Germinal center (tissue), 1 donor: Measurements from ENCODE around the gene SIRT1.
"Not testable (repeated sequence)": the region's sequence is repeated elsewhere in the genome, so short reads cannot be mapped to it uniquely, and the experiment has no call there.

Source experiments
- DNase-seq: peaks from one replicate; pipeline ENCODE4 v3.0.0; 2012; ENCODE audit warnings: mixed read lengths, low spot score

The SIRT1 gene

GRCh38 chr10:67965456-67965855 lies 81.0 kb downstream of the SIRT1 start:
- DNase-seq: no peak

DNA sequence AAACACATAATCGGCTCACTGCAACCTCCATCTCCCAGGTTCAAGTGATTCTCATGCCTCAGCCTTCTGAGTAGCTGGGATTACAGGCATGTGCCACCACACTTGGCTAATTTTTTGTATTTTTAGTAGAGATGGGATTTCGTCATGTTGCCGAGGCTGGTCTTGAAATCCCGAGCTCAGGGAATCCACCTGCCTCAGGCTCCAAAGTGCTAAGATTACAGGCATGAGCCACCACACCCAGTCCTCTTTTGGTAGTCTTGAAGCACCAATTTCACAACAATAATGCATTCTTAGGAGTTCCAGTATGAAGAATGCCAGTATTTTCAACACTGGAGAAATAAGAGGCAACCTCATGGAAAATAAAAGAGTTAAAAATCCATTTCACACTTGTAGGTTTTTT lies 81.6 kb downstream of the SIRT1 start:
- DNase-seq: not testable (repeated sequence)
